Measurements from ENCODE around the gene CLSTN2.

CLSTN2 gene

GRCh38 chr3:139987908-139988307 lies 52.9 kb downstream of the CLSTN2 start:
- no peak overlapping the region for H2AFZ ChIP-seq (ENCODE audit: low read depth, low read length)
- H3K4ac ChIP-seq (ENCODE audit: low read depth in 1 of 2, low read length in 2 of 2): no peak overlapping the region
- no peak overlapping the region for H2BK5ac ChIP-seq (ENCODE audit: low read depth, low read length, poor library complexity, severe bottlenecking)
- no peak for DNase-seq
- no peak overlapping the region for H3K4me2 ChIP-seq (ENCODE audit: low read length, poor library complexity, severe bottlenecking)
- H2BK120ac ChIP-seq (ENCODE audit: low read depth, low read length): no peak overlapping the region
- no peak overlapping the region for H3K18ac ChIP-seq (ENCODE audit: low read depth in 1 of 2, low read length in 2 of 2)
- H3K4me3 ChIP-seq (ENCODE audit: insufficient read depth in 1 of 2, low read depth in 1 of 2, low read length in 2 of 2): no peak overlapping the region
- H3K36me3 ChIP-seq (ENCODE audit: control insufficient read depth in 1 of 2, insufficient read depth in 2 of 2, low read depth in 1 of 2, low read length in 2 of 2): no peaks in the 10 kb centered on the region
- H3K23ac ChIP-seq (ENCODE audit: low read length in 2 of 2): no peak overlapping the region
- H3K9ac ChIP-seq (ENCODE audit: low read length): no peak overlapping the region
- no peaks in the 10 kb centered on the region for H3K4me1 ChIP-seq (ENCODE audit: control insufficient read depth, insufficient read depth, low read depth, low read length)
- H2AK5ac ChIP-seq (ENCODE audit: low read length, severe bottlenecking): no peak overlapping the region
- H2BK15ac ChIP-seq (ENCODE audit: low read depth, poor library complexity, severe bottlenecking): no peak overlapping the region
- H4K91ac ChIP-seq (ENCODE audit: low read length): no peak overlapping the region
- no peak overlapping the region for H3K14ac ChIP-seq (ENCODE audit: low read length in 2 of 2)
- H3K27ac ChIP-seq (ENCODE audit: low read length, poor library complexity, severe bottlenecking): no peak overlapping the region
- no peak overlapping the region for H2BK12ac ChIP-seq (ENCODE audit: low read length in 2 of 2)
- peaks cover 4% of the 10 kb centered on the region for H3K79me1 ChIP-seq (replicated peaks; ENCODE audit: low read length, poor library complexity, severe bottlenecking)
- WGBS: 84% methylated on average over 3 of the region's 3 CpGs
- no peak overlapping the region for H4K8ac ChIP-seq (ENCODE audit: low read length)
- no peaks in the 10 kb centered on the region for H3K9me3 ChIP-seq (ENCODE audit: control insufficient read depth, low read length)
- H3K27me3 ChIP-seq (ENCODE audit: control insufficient read depth in 1 of 2, insufficient read depth in 1 of 2, low read length in 2 of 2): no peaks in the 10 kb centered on the region

DNA sequence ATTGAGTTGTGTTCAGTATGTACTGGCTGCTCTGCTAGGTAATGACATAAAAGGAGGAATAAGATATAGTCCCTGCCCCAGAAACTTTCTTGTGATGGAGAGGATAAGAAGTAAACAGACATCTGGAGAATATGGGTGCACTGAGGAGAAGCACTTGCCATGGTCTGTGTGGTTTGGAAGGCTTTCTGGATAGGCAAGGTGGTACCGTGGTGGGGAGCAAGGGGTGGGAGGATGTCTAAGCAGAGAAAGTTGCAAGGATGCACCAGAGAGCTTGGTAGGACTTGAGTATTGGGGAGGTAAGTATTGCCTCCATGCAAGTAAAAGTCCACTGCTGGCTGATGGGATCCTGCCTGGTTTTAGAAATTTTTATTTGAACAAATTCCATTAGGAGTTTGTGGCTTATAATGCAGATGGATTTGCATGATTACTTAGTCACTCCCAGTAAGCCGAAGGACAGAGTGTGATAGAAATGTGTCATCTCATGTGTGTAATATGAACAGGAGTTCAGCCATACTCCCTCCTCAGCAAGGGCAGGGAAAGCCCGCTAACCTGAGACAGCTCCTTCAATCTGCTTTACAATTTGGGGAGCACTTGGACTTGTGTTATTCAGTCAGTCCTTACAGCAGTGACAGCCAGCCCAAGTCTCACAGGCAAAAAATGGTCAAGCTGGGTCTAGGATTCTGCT lies 53.6 kb downstream of the CLSTN2 start:
- no peak overlapping the region for H4K8ac ChIP-seq (ENCODE audit: low read length)
- no peak overlapping the region for H4K91ac ChIP-seq (ENCODE audit: low read length)
- H3K36me3 ChIP-seq (ENCODE audit: control insufficient read depth in 1 of 2, insufficient read depth in 2 of 2, low read depth in 1 of 2, low read length in 2 of 2): no peaks in the 10 kb centered on the region
- H3K4me2 ChIP-seq (ENCODE audit: low read length, poor library complexity, severe bottlenecking): no peak overlapping the region
- no peak overlapping the region for H3K9ac ChIP-seq (ENCODE audit: low read length)
- no peak overlapping the region for H3K4me3 ChIP-seq (ENCODE audit: insufficient read depth in 1 of 2, low read depth in 1 of 2, low read length in 2 of 2)
- no peak overlapping the region for H2AFZ ChIP-seq (ENCODE audit: low read depth, low read length)
- H3K79me1 ChIP-seq (replicated peaks; ENCODE audit: low read length, poor library complexity, severe bottlenecking): peaks cover 5% of the 10 kb centered on the region
- no peak overlapping the region for H3K18ac ChIP-seq (ENCODE audit: low read depth in 1 of 2, low read length in 2 of 2)
- H2AK5ac ChIP-seq (ENCODE audit: low read length, severe bottlenecking): no peak overlapping the region
- H3K4me1 ChIP-seq (ENCODE audit: control insufficient read depth, insufficient read depth, low read depth, low read length): no peaks in the 10 kb centered on the region
- no peak overlapping the region for H3K14ac ChIP-seq (ENCODE audit: low read length in 2 of 2)
- H3K27me3 ChIP-seq (ENCODE audit: control insufficient read depth in 1 of 2, insufficient read depth in 1 of 2, low read length in 2 of 2): no peaks in the 10 kb centered on the region
- no peak overlapping the region for H3K23ac ChIP-seq (ENCODE audit: low read length in 2 of 2)
- DNase-seq: no peak
- H2BK5ac ChIP-seq (ENCODE audit: low read depth, low read length, poor library complexity, severe bottlenecking): no peak overlapping the region
- H2BK12ac ChIP-seq (ENCODE audit: low read length in 2 of 2): no peak overlapping the region
- 86% methylated on average over 3 of the region's 3 CpGs for WGBS
- H2BK120ac ChIP-seq (ENCODE audit: low read depth, low read length): no peak overlapping the region
- no peak overlapping the region for H3K27ac ChIP-seq (ENCODE audit: low read length, poor library complexity, severe bottlenecking)
- no peaks in the 10 kb centered on the region for H3K9me3 ChIP-seq (ENCODE audit: control insufficient read depth, low read length)
- H2BK15ac ChIP-seq (ENCODE audit: low read depth, poor library complexity, severe bottlenecking): no peak overlapping the region
- H3K4ac ChIP-seq (ENCODE audit: low read depth in 1 of 2, low read length in 2 of 2): no peak overlapping the region

- Histone ChIP-seq H2BK120ac (ENCODE audit: low read depth, low read length) (no peak overlapping the region), H4K8ac (ENCODE audit: low read length) (no peak overlapping the region)
Observed at GRCh38 chr3:139994891-139995290, 59.9 kb downstream of the CLSTN2 start.

GRCh38 chr3:140004271-140004670 lies 69.3 kb downstream of the CLSTN2 start:
- H3K4me2 ChIP-seq (ENCODE audit: low read length, poor library complexity, severe bottlenecking): no peak overlapping the region
- no peak overlapping the region for H3K23ac ChIP-seq (ENCODE audit: low read length in 2 of 2)
- no peaks in the 10 kb centered on the region for H3K27me3 ChIP-seq (ENCODE audit: control insufficient read depth in 1 of 2, insufficient read depth in 1 of 2, low read length in 2 of 2)
- no peak overlapping the region for H2AFZ ChIP-seq (ENCODE audit: low read depth, low read length)
- H4K91ac ChIP-seq (ENCODE audit: low read length): no peak overlapping the region
- H3K4me3 ChIP-seq (ENCODE audit: insufficient read depth in 1 of 2, low read depth in 1 of 2, low read length in 2 of 2): no peak overlapping the region
- no peak overlapping the region for H3K4ac ChIP-seq (ENCODE audit: low read depth in 1 of 2, low read length in 2 of 2)
- no peak overlapping the region for H3K18ac ChIP-seq (ENCODE audit: low read depth in 1 of 2, low read length in 2 of 2)
- no peak overlapping the region for H3K9ac ChIP-seq (ENCODE audit: low read length)
- no peak for DNase-seq
- no peaks in the 10 kb centered on the region for H3K4me1 ChIP-seq (ENCODE audit: control insufficient read depth, insufficient read depth, low read depth, low read length)
- peaks cover 6% of the 10 kb centered on the region for H3K79me1 ChIP-seq (replicated peaks; ENCODE audit: low read length, poor library complexity, severe bottlenecking)
- no peaks in the 10 kb centered on the region for H3K9me3 ChIP-seq (ENCODE audit: control insufficient read depth, low read length)
- H3K36me3 ChIP-seq (ENCODE audit: control insufficient read depth in 1 of 2, insufficient read depth in 2 of 2, low read depth in 1 of 2, low read length in 2 of 2): no peaks in the 10 kb centered on the region
- H2BK120ac ChIP-seq (ENCODE audit: low read depth, low read length): no peak overlapping the region
- no peak overlapping the region for H3K27ac ChIP-seq (ENCODE audit: low read length, poor library complexity, severe bottlenecking)
- H2AK5ac ChIP-seq (ENCODE audit: low read length, severe bottlenecking): no peak overlapping the region
- H4K8ac ChIP-seq (ENCODE audit: low read length): no peak overlapping the region
- no peak overlapping the region for H3K14ac ChIP-seq (ENCODE audit: low read length in 2 of 2)
- no peak overlapping the region for H2BK12ac ChIP-seq (ENCODE audit: low read length in 2 of 2)
- no peak overlapping the region for H2BK5ac ChIP-seq (ENCODE audit: low read depth, low read length, poor library complexity, severe bottlenecking)
- H2BK15ac ChIP-seq (ENCODE audit: low read depth, poor library complexity, severe bottlenecking): no peak overlapping the region

More at GRCh38 chr3:139994891-139995290, 59.9 kb downstream of the CLSTN2 start:
- H2BK15ac ChIP-seq (ENCODE audit: low read depth, poor library complexity, severe bottlenecking): no peak overlapping the region
- peaks cover 6% of the 10 kb centered on the region for H3K79me1 ChIP-seq (replicated peaks; ENCODE audit: low read length, poor library complexity, severe bottlenecking)
- H3K18ac ChIP-seq (ENCODE audit: low read depth in 1 of 2, low read length in 2 of 2): no peak overlapping the region
- H2BK12ac ChIP-seq (ENCODE audit: low read length in 2 of 2): no peak overlapping the region
- H4K91ac ChIP-seq (ENCODE audit: low read length): no peak overlapping the region
- H3K9me3 ChIP-seq (ENCODE audit: control insufficient read depth, low read length): no peaks in the 10 kb centered on the region
- no peak for DNase-seq
- H3K9ac ChIP-seq (ENCODE audit: low read length): no peak overlapping the region
- H3K4me1 ChIP-seq (ENCODE audit: control insufficient read depth, insufficient read depth, low read depth, low read length): no peaks in the 10 kb centered on the region
- no peak overlapping the region for H2BK5ac ChIP-seq (ENCODE audit: low read depth, low read length, poor library complexity, severe bottlenecking)
- WGBS: 49% methylated on average over 3 of the region's 3 CpGs
- H3K36me3 ChIP-seq (ENCODE audit: control insufficient read depth in 1 of 2, insufficient read depth in 2 of 2, low read depth in 1 of 2, low read length in 2 of 2): no peaks in the 10 kb centered on the region
- no peak overlapping the region for H3K27ac ChIP-seq (ENCODE audit: low read length, poor library complexity, severe bottlenecking)
- H2AK5ac ChIP-seq (ENCODE audit: low read length, severe bottlenecking): no peak overlapping the region
- H2AFZ ChIP-seq (ENCODE audit: low read depth, low read length): no peak overlapping the region
- no peak overlapping the region for H3K4me2 ChIP-seq (ENCODE audit: low read length, poor library complexity, severe bottlenecking)
- no peak overlapping the region for H3K14ac ChIP-seq (ENCODE audit: low read length in 2 of 2)
- no peak overlapping the region for H3K4me3 ChIP-seq (ENCODE audit: insufficient read depth in 1 of 2, low read depth in 1 of 2, low read length in 2 of 2)
- no peak overlapping the region for H3K4ac ChIP-seq (ENCODE audit: low read depth in 1 of 2, low read length in 2 of 2)
- no peak overlapping the region for H3K23ac ChIP-seq (ENCODE audit: low read length in 2 of 2)
- no peaks in the 10 kb centered on the region for H3K27me3 ChIP-seq (ENCODE audit: control insufficient read depth in 1 of 2, insufficient read depth in 1 of 2, low read length in 2 of 2)
